HepG2 (cell line): ENCODE results near the gene SLC25A45. TPM values are rescaled to one million over a fixed set of nuclear protein-coding genes. Genes with fewer than 3 reads are reported as not detected.

ENCODE experiments used
- CCAR2 ChIP-seq: fragments of 200-400 bp; formaldehyde crosslinking; optimal IDR thresholded peaks from 2 replicates; pipeline ENCODE3; 2018; ENCODE audit warnings: low read depth, mild to moderate bottlenecking, low read length, moderate library complexity
- CEBPZ ChIP-seq: IDR thresholded peaks from 2 replicates; pipeline ENCODE4 v1.6.1; 2012; ENCODE audit warnings: low read length, improper control_type of control experiment
- HIVEP1 ChIP-seq: sonication (generic); formaldehyde crosslinking; IDR thresholded peaks from 2 replicates; pipeline ENCODE4 v1.4.0; 2020; ENCODE audit warnings: mild to moderate bottlenecking, missing genetic modification reagents
- HNRNPK ChIP-seq: fragments of 200-400 bp; formaldehyde crosslinking; IDR thresholded peaks from 2 replicates; pipeline ENCODE4 v1.6.1; 2018; ENCODE audit warnings: low read length, low read depth, moderate library complexity, mild to moderate bottlenecking; ENCODE audit not compliant: poor library complexity, severe bottlenecking
- KAT7 ChIP-seq: IDR thresholded peaks from 2 replicates; pipeline ENCODE4 v1.6.1; 2018; ENCODE audit warnings: borderline replicate concordance, missing compliant biosample characterization
- MATR3 ChIP-seq: sonication (generic); formaldehyde crosslinking; IDR thresholded peaks from 2 replicates; pipeline ENCODE4 v1.4.0; 2020; ENCODE audit warnings: missing genetic modification reagents
- MIER3 ChIP-seq: IDR thresholded peaks from 2 replicates; pipeline ENCODE4 v1.6.1; 2016; ENCODE audit warnings: missing compliant biosample characterization, borderline replicate concordance
- NCOA2 ChIP-seq: sonication (generic); formaldehyde crosslinking; IDR thresholded peaks from 2 replicates; pipeline ENCODE4 v1.8.0; 2022; ENCODE audit warnings: inconsistent platforms
- RBM39 ChIP-seq: fragments of 200-400 bp; formaldehyde crosslinking; IDR thresholded peaks from one replicate; pipeline ENCODE4 v1.6.1; 2018; ENCODE audit warnings: antibody characterized with exemption, mild to moderate bottlenecking, low read depth, low read length; ENCODE audit not compliant: poor library complexity, severe bottlenecking
- SALL2 ChIP-seq: sonication (generic); formaldehyde crosslinking; IDR thresholded peaks from 2 replicates; pipeline ENCODE4 v1.8.1; 2023; ENCODE audit warnings: mild to moderate bottlenecking, missing genetic modification reagents, inconsistent platforms
- SMARCC2 ChIP-seq: fragments of 450-650 bp; IDR thresholded peaks from 2 replicates; pipeline ENCODE4 v1.6.1; 2017; ENCODE audit warnings: antibody characterized with exemption, mild to moderate bottlenecking
- SP1 ChIP-seq, 2 experiments: fragments of 450-650 bp in 1 of 2; sonication (generic) in 1 of 2; formaldehyde crosslinking in 1 of 2; IDR thresholded peaks; 2 replicates each; pipeline versions ENCODE4 v1.4.0 to v1.6.1; 2016 to 2020; ENCODE audit warnings: missing genetic modification reagents in 1 of 2
- TAF1 ChIP-seq: sonication (generic); formaldehyde crosslinking; IDR thresholded peaks from 2 replicates; pipeline ENCODE4 v1.4.0; 2020; ENCODE audit warnings: missing genetic modification reagents
- TBL1XR1 ChIP-seq: fragments of 150-350 bp; IDR thresholded peaks from 2 replicates; pipeline ENCODE4 v1.6.1; 2014; ENCODE audit warnings: borderline replicate concordance, low read length; ENCODE audit not compliant: partially characterized antibody
- TRIM22 ChIP-seq: fragments of 450-650 bp; IDR thresholded peaks from 2 replicates; pipeline ENCODE4 v1.6.1; 2017
- ZNF296 ChIP-seq: sonication (generic); formaldehyde crosslinking; conservative IDR thresholded peaks from 2 replicates; pipeline ENCODE4 v1.5.0; 2020; ENCODE audit warnings: mild to moderate bottlenecking, missing genetic modification reagents
- ZNF556 ChIP-seq: sonication (generic); formaldehyde crosslinking; IDR thresholded peaks from 2 replicates; pipeline ENCODE4 v1.4.0; 2020; ENCODE audit warnings: mild to moderate bottlenecking, missing genetic modification reagents, borderline replicate concordance
- ZNF570 ChIP-seq: sonication (generic); formaldehyde crosslinking; IDR thresholded peaks from 2 replicates; pipeline ENCODE4 v1.4.0; 2020; ENCODE audit warnings: mild to moderate bottlenecking, missing genetic modification reagents, borderline replicate concordance
- ZNF577 ChIP-seq: sonication (generic); formaldehyde crosslinking; IDR thresholded peaks from 2 replicates; pipeline ENCODE4 v1.4.0; 2020; ENCODE audit warnings: mild to moderate bottlenecking, low read depth, missing genetic modification reagents, borderline replicate concordance
- ZNF839 ChIP-seq: sonication (generic); formaldehyde crosslinking; IDR thresholded peaks from 2 replicates; pipeline ENCODE4 v1.4.0; 2020; ENCODE audit warnings: missing genetic modification reagents, mild to moderate bottlenecking, borderline replicate concordance
- polyA plus RNA-seq, 8 experiments: library from polyadenylated mRNA; depleted of rRNA in 3 of 8; stranded (reverse) in 7 of 8; unstranded in 1 of 8; fragments of >200 nt; fragmentation: Illumina TruSeq in 4 of 8; extraction: Trizol in 4 of 8; gene quantifications; 2 replicates each; pipeline versions ENCODE4 v1.2.1 to v1.2.3, GENCODE V29; 2011 to 2016; ENCODE audit warnings: low read depth in 4 of 8, missing spikeins in 1 of 8, mixed read lengths in 1 of 8; ENCODE audit not compliant: insufficient read depth in 1 of 8
- total RNA-seq, 5 experiments: library from RNA; depleted of rRNA; stranded (reverse); fragments of >200 nt; fragmentation: Illumina TruSeq; extraction: Trizol; gene quantifications; 2 replicates each; pipeline ENCODE4 v1.2.3, GENCODE V29; 2016; ENCODE audit warnings: low read depth in 1 of 5
- TF ChIP-seq, protein P1 (sequence below): IDR thresholded peaks from 2 replicates; pipeline ENCODE4 v1.6.1; 2016; ENCODE audit warnings: missing biosample characterization, missing genetic modification reagents, low read depth

SLC25A45 gene
- total and polyA plus RNA-seq, 2 of the 13 experiments (the other 11 are each of a cell fraction or from before 2014, with no cell fraction given): 1.2 to 3.4 TPM

DNA sequence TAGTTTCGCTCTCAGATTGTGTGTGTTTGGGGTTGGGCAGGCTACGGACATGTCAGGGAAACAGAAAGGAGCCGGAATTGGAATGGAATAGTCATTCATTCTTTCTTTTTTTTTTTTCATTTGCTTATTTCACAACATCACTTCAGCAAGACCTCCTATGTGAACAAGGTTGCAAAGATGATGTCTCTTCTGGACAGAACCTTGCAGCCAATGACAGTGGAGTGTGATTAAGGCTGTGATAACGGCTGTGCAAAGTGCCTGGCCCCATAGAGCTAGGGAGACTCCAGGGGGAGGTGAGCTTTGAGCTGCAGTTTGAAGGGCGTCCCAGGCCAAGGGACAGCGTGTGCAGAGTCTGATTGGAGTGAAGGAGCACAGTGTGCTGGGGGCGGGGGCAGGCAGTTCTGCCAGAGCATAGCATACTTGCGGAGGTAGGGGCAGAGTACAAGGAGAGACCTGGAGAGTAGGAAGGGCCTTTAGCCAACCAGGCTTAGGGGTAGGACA, 24.5 kb downstream of the SLC25A45 start (continued):
- TF ChIP-seq HNRNPK: no peak
- no peak for TF ChIP-seq TRIM22
- TF ChIP-seq ZNF577 (CRISPR knock-in tag): no peak
- no peak for TF ChIP-seq TBL1XR1
- peak; percentile 40; the same call in 1 of the 2 replicates for TF ChIP-seq NCOA2 (CRISPR knock-in tag)
- TF ChIP-seq TAF1 (CRISPR knock-in tag): peak; percentile 51
- peak; percentile 80 for TF ChIP-seq HIVEP1 (CRISPR knock-in tag)
- no peak for TF ChIP-seq CCAR2
- TF ChIP-seq ZNF296 (CRISPR knock-in tag): no peak
- TF ChIP-seq MATR3: no peak
- TF ChIP-seq ZNF570: no peak
- no peak for TF ChIP-seq CEBPZ
- TF ChIP-seq SMARCC2: no peak
- TF ChIP-seq MIER3 (CRISPR knock-in tag): no peak
- no peak for TF ChIP-seq KAT7
- TF ChIP-seq, protein P1, sequence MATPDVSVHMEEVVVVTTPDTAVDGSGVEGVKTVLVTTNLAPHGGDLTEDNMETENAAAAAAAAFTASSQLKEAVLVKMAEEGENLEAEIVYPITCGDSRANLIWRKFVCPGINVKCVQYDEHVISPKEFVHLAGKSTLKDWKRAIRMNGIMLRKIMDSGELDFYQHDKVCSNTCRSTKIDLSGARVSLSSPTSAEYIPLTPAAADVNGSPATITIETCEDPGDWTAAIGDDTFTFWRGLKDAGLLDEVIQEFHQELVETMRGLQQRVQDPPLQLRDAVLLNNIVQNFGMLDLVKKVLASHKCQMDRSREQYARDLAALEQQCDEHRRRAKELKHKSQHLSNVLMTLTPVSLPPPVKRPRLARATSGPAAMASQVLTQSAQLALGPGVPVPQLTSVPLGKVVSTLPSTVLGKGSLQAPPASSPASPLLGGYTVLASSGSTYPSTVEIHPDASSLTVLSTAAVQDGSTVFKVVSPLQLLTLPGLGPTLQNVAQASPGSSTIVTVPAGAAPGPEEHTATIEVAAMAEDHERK: no peak
- TF ChIP-seq ZNF556 (CRISPR knock-in tag): no peak
- no peak for TF ChIP-seq ZNF839 (CRISPR knock-in tag)
- TF ChIP-seq SALL2 (CRISPR knock-in tag): no peak
- TF ChIP-seq SP1 (IDR thresholded peaks at IDR 0.05): no peak
- no peak for TF ChIP-seq SP1 (CRISPR knock-in tag; IDR thresholded peaks at IDR 0.05)
- no peak for TF ChIP-seq RBM39
